GM19240 (cell line): ENCODE results near the gene C7.

Experiments
- DNase-seq: peaks from one replicate; pipeline ENCODE4 v3.0.0; 2011; ENCODE audit warnings: low spot score; ENCODE audit not compliant: insufficient read length

C7 gene

DNA sequence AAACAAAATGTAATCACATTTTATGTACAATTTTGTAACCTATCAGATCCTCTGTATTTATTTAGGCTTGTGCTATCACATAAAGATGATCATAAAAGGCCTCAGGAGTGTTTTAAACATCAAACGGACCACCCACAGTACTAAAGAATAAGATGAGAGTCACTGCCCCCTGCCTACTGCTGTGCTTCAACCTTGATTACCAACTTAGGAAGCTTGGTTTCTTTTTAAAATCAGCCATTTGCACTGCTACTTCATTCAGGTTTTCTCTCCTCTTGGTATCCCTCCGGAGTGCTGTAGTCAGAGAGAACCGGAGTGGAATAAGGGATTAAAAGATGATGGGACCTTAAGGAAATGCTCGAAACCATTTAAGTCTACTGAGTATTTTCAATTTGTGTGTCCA is 6.9 kb downstream of the C7 start:
- no peak for DNase-seq

DNA sequence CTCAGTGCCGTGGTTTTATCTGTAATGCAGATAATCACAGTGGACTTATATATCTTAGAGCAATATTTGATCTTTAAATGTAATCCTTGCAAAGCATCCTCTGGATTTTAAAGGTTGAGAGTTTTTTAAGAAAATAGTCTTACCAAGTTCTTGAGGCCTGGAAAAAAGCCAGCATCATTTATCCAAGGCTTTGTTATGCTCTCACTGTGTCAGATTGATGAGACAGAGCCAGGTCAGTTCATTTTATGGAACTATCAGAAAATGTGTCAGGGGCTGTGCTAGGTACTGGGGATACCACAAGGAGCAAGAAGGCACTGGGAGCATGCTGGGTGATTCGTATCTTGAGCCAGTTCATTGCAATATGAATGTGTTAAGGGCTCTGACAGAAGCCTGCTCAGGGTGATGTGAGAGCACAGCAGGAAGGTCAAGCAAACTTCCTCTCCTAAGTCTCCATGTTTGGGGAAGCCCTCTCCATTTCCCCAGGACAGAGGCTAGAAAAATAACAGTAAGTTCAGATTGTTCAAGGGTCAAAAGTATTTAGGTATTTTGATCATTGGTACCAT is 19.7 kb downstream of the C7 start:
- no peak for DNase-seq

DNA sequence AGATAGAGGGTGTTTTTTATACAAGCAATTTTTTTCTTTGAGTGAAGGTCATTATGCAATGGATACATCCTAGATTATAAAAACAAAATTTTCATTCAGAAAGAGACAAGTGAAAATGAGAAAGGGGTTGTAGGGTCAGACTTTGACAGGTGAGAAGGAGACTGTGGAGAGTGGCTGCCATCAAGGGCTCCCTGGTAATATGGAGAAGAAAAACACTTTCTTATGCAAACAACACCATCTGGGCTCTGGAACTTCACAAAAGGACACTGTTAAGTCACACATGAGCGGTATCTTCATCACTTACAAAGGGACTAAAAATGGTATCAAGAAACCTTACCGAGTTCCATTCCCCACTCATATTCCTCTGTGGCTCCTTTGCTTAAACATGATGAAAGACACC is 23.5 kb downstream of the C7 start:
- DNase-seq, result no peak

DNA sequence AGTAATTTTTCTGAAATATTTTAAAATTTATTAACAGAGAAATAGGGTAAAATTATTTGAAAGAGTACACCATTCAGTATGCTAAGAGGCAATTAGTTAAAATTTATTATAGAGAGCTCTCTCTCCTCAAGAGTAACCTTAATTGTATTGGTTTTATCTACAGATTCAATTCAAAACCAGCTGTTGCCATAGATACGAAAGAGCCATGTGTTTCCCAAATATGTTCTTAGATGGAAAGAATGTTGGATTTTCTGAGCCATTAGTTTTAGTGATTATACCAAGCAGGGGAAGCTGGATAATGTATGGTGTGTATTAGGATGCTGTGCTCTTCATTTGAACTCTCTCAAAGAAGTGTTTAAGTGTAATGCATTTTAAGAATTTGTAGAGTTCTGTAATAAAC is 27.8 kb downstream of the C7 start:
- no peak for DNase-seq

DNA sequence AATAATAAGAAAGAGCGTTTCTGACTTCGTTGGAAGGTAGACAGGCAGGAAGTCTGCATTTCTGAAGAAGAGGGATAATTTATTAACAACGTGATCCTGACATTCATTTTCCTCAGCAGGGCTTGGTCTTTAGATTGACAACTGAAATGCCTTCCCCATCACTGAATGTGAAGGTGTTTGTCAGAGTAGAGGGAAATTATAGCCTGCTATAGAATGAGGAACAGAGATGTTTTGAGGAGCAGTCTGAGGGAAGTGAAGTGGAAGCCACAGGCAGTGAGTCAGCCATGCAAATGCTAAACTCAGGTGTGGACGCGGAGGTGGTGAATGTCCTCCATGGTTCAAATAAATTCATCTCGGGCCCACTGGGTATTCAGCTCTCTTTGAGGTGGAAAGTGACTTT is 30.5 kb downstream of the C7 start:
- DNase-seq, result no peak

DNA sequence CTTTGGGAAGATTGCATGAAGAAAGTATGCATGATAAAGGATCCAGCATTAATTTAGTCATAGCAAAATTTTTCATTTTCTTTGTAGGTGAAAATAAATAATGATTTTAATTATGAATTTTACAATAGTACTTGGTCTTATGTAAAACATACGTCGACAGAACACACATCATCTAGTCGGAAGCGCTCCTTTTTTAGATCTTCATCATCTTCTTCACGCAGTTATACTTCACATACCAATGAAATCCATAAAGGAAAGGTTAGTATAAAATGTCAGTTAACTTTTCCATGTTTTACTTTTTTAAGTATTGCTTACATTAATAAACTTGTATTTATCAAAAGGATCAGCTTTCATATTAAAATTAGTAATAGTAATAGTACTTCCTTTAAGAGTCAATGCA is 35.8 kb downstream of the C7 start:
- DNase-seq, result no peak

DNA sequence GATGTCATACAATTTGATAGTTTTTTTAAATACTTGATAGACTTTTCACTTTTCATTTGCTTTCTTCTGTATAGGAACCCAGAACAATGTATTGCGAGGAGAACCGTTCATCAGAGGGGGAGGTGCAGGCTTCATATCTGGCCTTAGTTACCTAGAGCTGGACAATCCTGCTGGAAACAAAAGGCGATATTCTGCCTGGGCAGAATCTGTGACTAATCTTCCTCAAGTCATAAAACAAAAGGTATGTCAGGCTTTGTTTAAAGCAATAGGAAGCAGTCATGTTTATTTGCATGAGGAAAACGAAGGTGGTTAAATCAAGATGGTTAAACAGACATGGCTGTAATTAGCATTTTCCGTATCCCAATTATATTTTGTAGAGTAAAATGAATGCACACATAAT is 46.0 kb downstream of the C7 start:
- DNase-seq, result no peak

DNA sequence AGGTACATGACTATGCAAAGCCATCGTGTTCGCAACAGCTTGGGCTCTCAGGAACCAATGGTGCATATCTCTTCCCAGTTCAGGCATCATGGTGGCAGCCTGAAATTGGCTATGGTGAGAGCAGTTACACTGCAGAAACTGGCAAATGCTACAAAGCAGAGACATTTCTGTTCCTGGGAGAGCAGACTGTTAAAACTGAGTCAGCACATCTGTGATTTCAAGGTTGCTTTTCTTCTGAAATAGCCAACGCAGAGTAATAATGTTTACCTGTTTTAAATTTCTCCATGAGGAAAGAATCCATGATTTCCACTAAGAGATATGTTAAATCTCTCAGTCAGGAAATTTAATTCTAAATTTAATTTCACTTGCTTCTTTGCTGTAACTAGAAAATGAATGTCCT is 47.8 kb downstream of the C7 start:
- no peak for DNase-seq

DNA sequence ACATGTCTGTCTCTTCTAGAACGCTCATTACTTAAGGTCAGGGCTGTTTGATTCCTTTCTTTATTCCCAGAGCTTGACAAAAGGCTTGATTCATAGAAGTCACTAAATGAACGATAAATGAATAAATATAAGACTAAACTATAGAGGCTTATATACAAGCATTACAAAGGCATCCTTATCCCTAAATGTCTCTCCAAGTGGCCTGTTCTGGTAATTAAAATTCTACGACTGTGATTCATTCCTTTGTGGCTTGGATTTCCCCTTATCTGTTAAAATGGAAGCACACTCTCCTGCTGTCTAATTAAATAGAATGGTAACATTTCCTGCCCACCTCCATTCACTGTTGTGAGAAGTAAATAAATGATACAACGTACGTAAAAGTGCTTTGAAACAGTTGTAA is 49.5 kb downstream of the C7 start:
- DNase-seq, result no peak

DNA sequence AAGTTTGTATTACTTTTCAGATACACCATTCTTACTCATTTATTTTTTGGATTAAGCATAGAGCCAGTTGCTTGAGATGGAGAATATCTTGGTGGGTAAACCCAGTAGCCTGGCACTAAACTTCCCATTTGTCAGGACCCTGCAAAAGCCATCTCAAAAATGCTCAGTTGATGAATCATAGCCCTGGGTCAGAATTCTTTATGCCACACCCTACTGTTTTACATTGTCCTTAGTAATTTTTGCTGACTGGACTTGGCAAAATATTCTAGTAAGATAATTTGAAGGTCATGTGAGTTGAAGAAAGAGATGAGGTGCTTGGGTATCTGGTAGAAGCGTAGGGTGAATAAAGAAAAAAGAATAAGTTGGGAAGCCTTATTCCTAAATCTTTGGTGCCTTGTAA is 50.7 kb downstream of the C7 start:
- DNase-seq, result no peak

DNA sequence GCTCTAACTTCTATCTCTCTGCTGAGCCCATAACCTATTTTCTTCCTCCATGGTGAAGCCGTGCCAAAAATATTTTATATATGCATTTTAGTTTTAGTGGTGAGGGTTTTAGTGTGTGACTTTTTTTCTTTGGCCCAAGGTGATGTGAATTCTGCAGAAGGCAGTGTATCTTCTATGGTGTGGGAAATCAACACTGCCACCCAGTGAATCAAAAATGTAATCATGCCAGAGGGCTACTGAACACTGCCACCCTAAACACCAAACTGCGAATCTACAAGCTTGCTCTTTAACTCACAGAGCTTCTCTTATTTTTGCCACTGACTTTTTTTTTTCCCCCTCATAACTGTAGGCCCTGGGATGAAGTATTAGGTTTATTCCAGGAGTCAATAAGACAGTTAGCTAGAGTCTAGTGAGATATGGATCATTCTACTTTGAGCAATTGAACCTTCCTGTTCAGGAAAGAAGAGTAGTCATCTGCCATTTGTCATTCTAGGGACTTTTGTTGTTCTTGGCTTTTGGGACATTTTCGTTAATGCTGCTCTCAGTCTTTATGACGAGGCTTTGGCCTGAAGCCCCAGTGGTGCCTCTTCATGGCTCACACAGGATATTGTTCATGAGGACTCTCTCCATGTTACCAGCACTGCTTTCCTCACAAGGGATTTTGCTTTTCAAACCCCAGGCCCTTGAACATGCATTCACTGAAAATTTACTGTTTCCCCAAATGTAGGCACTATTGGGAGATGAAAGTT is 53.1 kb downstream of the C7 start:
- no peak for DNase-seq

DNA sequence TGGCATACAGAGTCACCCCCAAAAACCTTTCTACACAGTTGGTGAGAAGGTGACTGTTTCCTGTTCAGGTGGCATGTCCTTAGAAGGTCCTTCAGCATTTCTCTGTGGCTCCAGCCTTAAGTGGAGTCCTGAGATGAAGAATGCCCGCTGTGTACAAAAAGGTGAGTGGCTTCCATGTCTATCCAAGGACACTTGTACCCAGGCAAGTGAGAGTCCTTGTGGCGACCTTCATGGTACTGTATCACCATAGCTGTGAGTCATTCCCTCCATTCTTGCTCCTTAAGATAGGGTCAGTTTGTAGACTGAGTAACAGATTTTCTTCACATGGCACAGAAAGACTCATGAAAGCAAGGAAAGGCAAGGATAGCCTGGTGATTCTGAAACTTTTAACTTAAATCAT is 63.1 kb downstream of the C7 start:
- no peak for DNase-seq

DNA sequence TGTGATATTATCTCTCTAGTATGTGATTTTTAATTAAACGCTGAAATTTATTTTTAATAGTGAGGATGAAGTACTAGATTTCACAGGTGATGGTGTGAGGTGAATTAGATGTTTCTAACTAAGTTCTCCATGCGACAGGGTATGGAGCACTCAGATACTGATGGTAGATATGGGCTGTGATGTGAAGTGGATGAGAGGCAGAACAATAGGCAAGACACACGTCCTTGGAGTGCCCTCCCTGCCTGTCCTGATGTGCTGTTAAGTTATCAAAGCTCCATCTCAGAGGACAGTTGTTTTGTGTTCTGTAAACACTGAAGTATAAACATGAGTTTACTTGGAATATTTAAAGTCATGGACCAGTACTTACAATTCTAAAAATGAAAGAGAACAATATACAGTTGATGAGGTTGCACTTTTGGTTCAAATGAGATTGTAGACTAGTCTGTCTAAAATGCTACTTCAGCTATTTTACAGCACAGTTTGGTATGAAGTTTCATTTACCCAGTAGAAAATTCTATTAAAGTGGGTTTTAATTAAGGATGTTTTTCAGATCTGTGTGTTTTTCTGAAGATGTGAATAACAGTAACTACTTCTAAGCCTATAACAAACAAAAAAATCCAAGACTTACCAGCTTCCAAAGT is 64.2 kb downstream of the C7 start:
- DNase-seq, result no peak

DNA sequence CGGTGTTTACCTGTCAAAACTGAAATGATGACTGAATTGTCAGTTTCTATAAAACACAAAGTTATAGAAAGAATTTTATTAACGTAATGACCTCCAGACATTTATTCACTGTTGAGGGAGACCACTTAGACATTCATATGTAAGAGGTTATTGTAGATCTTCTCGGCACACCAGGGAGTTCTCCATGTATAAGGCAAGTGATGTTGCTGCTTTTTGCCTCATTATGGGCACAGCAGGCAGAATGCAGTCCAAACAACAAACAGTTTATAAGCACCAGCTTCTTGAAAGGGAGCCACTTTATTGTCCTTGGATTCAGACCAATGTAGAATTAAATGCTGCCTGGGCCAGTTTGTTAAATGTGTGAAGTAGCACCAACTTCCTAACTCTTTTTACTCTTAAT is 66.7 kb downstream of the C7 start:
- no peak for DNase-seq

DNA sequence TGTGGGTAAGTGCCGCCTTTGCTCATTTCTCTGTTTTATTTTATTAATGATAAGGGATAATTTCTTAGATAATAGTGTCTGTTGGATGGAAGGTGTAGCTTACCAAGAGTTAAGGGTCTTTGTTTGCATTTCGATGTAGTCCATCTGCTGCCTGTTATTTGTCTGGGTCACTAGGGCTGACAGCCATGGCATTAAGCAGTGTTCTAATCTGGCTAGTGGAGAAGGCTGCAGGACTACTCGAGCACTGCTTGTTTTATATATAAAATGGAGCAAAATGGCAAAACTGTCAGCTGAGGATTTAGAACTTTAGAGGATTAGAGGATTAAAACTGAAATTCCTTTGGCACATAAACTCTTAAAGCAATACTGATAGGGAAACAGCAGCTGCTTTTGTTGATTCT is 67.5 kb downstream of the C7 start:
- no peak for DNase-seq

DNA sequence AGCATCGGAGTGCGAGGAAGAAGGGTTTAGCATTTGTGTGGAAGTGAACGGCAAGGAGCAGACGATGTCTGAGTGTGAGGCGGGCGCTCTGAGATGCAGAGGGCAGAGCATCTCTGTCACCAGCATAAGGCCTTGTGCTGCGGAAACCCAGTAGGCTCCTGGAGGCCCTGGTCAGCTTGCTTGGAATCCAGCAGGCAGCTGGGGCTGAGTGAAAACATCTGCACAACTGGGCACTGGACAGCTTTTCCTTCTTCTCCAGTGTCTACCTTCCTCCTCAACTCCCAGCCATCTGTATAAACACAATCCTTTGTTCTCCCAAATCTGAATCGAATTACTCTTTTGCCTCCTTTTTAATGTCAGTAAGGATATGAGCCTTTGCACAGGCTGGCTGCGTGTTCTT is 72.1 kb downstream of the C7 start:
- DNase-seq, result no peak

DNA sequence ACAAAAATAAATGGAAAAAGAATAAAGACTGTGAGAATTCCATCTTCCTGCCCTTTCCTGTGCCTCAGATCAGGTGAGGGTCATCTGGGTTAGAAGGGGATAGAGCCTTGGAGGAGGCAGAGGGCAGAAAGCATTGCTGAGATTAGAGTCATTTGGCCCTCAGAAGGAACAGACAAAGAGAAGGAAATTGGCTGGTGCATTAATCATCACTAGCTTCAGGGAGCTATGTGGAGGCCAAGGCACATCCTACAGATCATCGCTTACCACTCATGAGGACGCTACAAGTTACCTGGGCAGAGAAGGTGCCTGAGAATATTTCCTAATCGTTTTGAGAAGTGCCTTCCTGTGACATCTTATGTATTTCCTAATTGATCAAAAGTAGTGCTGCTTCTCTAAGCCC is 74.5 kb downstream of the C7 start:
- DNase-seq, result no peak

DNA sequence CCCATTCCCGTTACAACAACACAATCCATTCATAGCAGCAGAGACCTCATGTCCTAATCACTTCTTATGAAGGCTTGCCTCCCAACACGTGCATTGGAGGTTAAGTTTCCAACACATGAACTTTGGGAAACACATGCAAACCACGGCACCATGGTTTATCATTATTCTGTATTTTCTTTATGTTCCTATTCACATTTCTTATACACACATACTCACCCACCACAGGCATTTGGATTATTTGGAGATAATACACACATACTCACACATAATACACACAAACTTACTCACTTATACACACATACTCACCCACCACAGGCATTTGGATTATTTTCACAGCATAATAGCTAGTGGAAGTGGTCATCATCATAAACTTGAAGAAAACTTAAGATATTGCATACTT is 75.6 kb downstream of the C7 start:
- DNase-seq, result no peak

DNA sequence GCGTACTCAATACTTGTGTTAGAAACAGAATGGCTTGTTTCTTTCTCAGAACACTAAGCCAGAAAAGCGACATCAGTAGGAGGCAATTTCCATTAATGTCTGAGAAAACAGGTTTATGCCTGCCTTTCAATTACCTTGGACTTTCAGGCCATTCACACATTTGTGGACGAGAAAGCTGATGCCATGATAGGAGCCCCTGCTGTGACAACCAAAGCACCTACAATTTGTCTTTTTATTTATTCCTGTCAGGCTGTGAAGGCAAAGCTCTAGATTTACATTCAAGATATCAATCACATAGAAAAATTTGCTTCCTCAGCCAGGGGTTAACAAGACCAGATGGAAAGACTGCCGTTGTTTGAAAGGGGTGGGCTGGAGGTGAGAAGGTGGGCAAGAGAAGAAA is 76.2 kb downstream of the C7 start:
- DNase-seq, result no peak

DNA sequence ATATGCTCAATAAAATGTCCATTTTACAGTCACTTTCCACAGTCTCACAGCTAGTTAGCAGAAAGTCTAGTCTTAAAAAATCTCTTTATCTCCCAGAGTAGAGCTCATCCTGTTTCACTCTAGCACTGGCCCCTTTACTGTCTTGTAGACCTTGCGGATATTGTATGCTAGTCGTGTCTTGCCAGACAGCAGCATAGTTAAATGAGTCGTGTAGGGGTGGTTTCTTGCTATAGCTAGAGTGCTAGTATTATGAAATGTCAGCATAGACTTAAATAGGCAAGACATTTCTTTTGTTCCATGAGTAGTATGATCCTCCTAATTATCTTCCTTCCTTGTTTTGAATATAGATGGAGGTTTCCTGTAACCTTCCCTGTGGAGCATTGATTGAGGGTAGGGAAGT is 77.4 kb downstream of the C7 start:
- no peak for DNase-seq

DNA sequence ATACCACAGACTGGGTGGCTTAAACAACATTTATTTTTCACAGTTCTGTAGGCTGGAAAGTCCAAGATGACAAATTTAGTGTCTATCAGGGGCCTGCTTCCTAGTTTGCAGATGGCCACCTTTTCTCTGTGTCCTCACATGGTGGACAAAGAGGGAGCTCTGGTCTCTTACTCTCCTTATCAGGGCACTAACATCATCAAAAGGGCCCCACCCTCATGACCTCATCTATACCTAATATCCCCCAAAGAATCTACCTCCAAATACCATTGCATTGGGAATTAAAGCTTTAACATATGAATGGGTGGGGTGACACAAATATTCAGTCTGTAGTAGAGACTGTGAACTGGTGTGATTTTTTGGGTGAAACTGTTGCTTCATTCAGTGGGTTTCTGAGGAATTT is 78.1 kb downstream of the C7 start:
- no peak for DNase-seq

DNA sequence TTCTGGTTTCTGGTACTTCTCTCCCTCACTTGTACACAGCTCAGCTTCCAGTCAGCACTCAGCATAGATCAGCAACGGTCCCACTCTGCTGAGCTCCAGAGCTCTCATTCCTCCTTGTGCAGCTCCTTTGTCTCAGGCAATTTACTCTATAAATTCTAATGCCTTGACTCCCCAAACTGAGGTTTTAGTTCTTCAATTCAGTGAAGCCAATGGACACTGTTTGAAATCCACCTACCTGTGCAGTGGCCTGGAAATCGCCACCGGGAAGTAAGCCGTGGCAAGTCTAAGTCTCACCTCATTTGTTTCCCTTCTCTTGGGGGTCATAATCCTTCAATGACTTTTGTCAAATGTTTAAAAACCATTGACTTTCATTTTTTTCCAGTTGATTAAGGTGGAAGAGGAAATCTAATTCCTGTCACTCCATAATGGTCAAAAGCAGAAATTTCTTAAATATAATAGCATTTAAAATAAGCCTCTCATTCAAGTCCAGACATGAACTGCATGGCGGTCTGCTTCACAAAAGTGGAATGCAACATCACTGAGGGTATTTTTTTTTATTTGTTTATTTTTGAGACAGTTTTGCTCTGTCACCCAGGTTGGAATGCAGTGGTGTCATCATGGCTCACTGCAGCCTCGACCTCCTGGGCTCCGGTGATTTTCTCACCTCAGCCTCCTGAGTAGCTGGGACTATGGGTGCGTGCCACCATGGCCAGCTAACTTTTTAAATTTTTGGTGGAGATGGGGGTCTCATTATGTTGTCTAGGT is 79.6 kb downstream of the C7 start:
- no peak for DNase-seq
